ENCODE results near the gene CLN3. TPM values are rescaled to one million over a fixed set of nuclear protein-coding genes. Genes with fewer than 3 reads are reported as not detected.

The CLN3 gene
- polyA plus RNA-seq, 1 donor from 2014 or later: 32.2 TPM

- Histone ChIP-seq H2AFZ (ENCODE audit: low read depth, low read length) (peak overlapping the region; percentile 97), H3K27me3 (ENCODE audit: insufficient read depth, low read depth, low read length) (no peaks in the 10 kb centered on the region), H3K79me2 (replicated peaks; ENCODE audit: insufficient read depth, low read length) (no peaks in the 10 kb centered on the region), H4K20me1 (ENCODE audit: insufficient read depth) (no peaks in the 10 kb centered on the region), H3K9me3 (ENCODE audit: low read length) (no peaks in the 10 kb centered on the region), H3K9me2 (ENCODE audit: insufficient read depth, low read length) (no peaks in the 10 kb centered on the region), H3F3A (ENCODE audit: insufficient read depth, low read length, poor library complexity, severe bottlenecking) (no peaks in the 10 kb centered on the region), H3K4me2 (ENCODE audit: low read length) (peak overlapping the region; percentile 37), H3K9ac (ENCODE audit: low read length) (peak overlapping the region; percentile 80), H3K4me3 (ENCODE audit: low read length) (peak overlapping the region; percentile 97), H3K36me3 (ENCODE audit: insufficient read depth, low read length) (no peaks in the 10 kb centered on the region), H3K27ac (ENCODE audit: low read length) (peak overlapping the region; percentile 92)
- TF ChIP-seq RAD21 (conservative IDR thresholded peaks at IDR 0.05): no peak
- no peak for TF ChIP-seq EP300 (conservative IDR thresholded peaks at IDR 0.05; ENCODE audit: poor library complexity, severe bottlenecking)
- no peak for TF ChIP-seq CTCF (IDR thresholded peaks at IDR 0.05; ENCODE audit: poor library complexity, severe bottlenecking)
- no peak for TF ChIP-seq POLR2AphosphoS5 (IDR thresholded peaks at IDR 0.05)
- no peak for TF ChIP-seq SMC3 (conservative IDR thresholded peaks at IDR 0.05; ENCODE audit: poor library complexity)
- no peak for TF ChIP-seq TAF1 (IDR thresholded peaks at IDR 0.05; ENCODE audit: low read depth)
- no peak for TF ChIP-seq MXI1 (conservative IDR thresholded peaks at IDR 0.05; ENCODE audit: poor library complexity, severe bottlenecking)
- TF ChIP-seq REST (IDR thresholded peaks at IDR 0.05; ENCODE audit: borderline replicate concordance): no peak
- no peak for TF ChIP-seq EZH2 (IDR thresholded peaks at IDR 0.05; ENCODE audit: borderline replicate concordance, insufficient read depth, low read length, poor library complexity, severe bottlenecking)
These were observed 637 bp upstream of the CLN3 start for GRCh38 chr16:28492511-28492910.

GRCh38 chr16:28491230-28491969 lies 474 bp downstream of the CLN3 start:
- Histone ChIP-seq H3K79me2 (replicated peaks; ENCODE audit: insufficient read depth, low read length) (no peaks in the 10 kb centered on the region), H3K27me3 (ENCODE audit: insufficient read depth, low read depth, low read length) (no peaks in the 10 kb centered on the region), H3K9me2 (ENCODE audit: insufficient read depth, low read length) (no peaks in the 10 kb centered on the region), H3K9ac (ENCODE audit: low read length) (peak overlapping the region; percentile 80), H3K4me2 (ENCODE audit: low read length) (peak overlapping the region; percentile 45), H3K9me3 (ENCODE audit: low read length) (no peaks in the 10 kb centered on the region), H3K27ac (ENCODE audit: low read length) (peak overlapping the region; percentile 92), H4K20me1 (ENCODE audit: insufficient read depth) (no peaks in the 10 kb centered on the region), H3F3A (ENCODE audit: insufficient read depth, low read length, poor library complexity, severe bottlenecking) (no peaks in the 10 kb centered on the region), H3K36me3 (ENCODE audit: insufficient read depth, low read length) (no peaks in the 10 kb centered on the region), H3K4me3 (ENCODE audit: low read length) (peak overlapping the region; percentile 97), H2AFZ (ENCODE audit: low read depth, low read length) (peak overlapping the region; percentile 97)
- peak; percentile 12 for TF ChIP-seq CTCF (IDR thresholded peaks at IDR 0.05; ENCODE audit: poor library complexity, severe bottlenecking)
- no peak for TF ChIP-seq EP300 (conservative IDR thresholded peaks at IDR 0.05; ENCODE audit: poor library complexity, severe bottlenecking)
- TF ChIP-seq SMC3 (conservative IDR thresholded peaks at IDR 0.05; ENCODE audit: poor library complexity): peak; percentile 44
- TF ChIP-seq POLR2AphosphoS5 (IDR thresholded peaks at IDR 0.05): no peak
- TF ChIP-seq REST (IDR thresholded peaks at IDR 0.05; ENCODE audit: borderline replicate concordance): peak; percentile 42
